Endothelial cell of umbilical vein (primary cell): Measurements from ENCODE around the gene CST1. TPM values are rescaled to one million over a fixed set of nuclear protein-coding genes. Genes with fewer than 3 reads are reported as not detected.

Source experiments
- BruUV-seq: library from RNA; stranded (reverse); fragments of 400-500 nt; replicated peaks from 2 replicates; lab custom pipeline; 2021; lab: Mats Ljungman, UMichigan
- CTCF ChIA-PET: fragments of 300-600, 350-600 bp; sonication (Branson Sonifier 250); formaldehyde crosslinking; loops from one replicate; lab custom pipeline; 2021; ENCODE audit warnings: antibody characterized with exemption, inconsistent platforms; lab: Charles Lee
- POLR2A ChIA-PET: fragments of 300-600, 350-600 bp; sonication (Branson Sonifier 250); formaldehyde crosslinking; loops from one replicate; lab custom pipeline; 2021; ENCODE audit warnings: antibody characterized with exemption, inconsistent platforms; lab: Charles Lee
- DNase-seq: peaks from one replicate; pipeline ENCODE4 v3.0.0-alpha.2; 2011; ENCODE audit warnings: low read depth, low spot score
- FAIRE-seq: peaks from 2 replicates; lab custom pipeline; 2011; peaks lifted over from hg19 to GRCh38; lab: Jason Lieb, UNC
- H2AFZ ChIP-seq: 2 replicates; pipeline ENCODE4 v1.6.0; 2012; ENCODE audit warnings: low read depth, low read length, control low read depth, inconsistent platforms
- H3K27ac ChIP-seq: 2 replicates; pipeline ENCODE4 v1.5.1; 2011; ENCODE audit warnings: low read depth, mild to moderate bottlenecking, control low read depth, low read length, moderate library complexity; ENCODE audit not compliant: insufficient read depth
- H3K27me3 ChIP-seq, 2 experiments: 2 replicates each; pipeline versions ENCODE4 v1.6.0 to v1.6.1; 2011; ENCODE audit warnings: low read length in 2 of 2, mixed read lengths in 1 of 2; ENCODE audit not compliant: control insufficient read depth in 2 of 2, insufficient read depth in 2 of 2
- H3K36me3 ChIP-seq, 2 experiments: 2 replicates in 1 of 2; 3 replicates in 1 of 2; pipeline ENCODE4 v1.5.1; 2011; ENCODE audit warnings: low read length in 2 of 2, mild to moderate bottlenecking in 1 of 2, moderate library complexity in 1 of 2; ENCODE audit not compliant: control insufficient read depth in 2 of 2, insufficient read depth in 2 of 2; ENCODE audit errors: extremely low read depth in 1 of 2
- H3K4me1 ChIP-seq: 3 replicates; pipeline ENCODE4 v1.5.1; 2011; ENCODE audit warnings: mild to moderate bottlenecking, low read length; ENCODE audit not compliant: control insufficient read depth, insufficient read depth; ENCODE audit errors: extremely low read depth
- H3K4me2 ChIP-seq: 2 replicates; pipeline ENCODE4 v1.6.1; 2011; ENCODE audit warnings: low read length, control low read depth, mixed read lengths; ENCODE audit not compliant: insufficient read depth
- H3K4me3 ChIP-seq, 3 experiments: fragments of 200-600 bp in 1 of 3; sonication (generic), shearing (Covaris generic) in 1 of 3; replicated peaks in 1 of 3; 2 replicates each; pipeline ENCODE4 v1.5.1; 2011 to 2016; ENCODE audit warnings: control low read depth in 3 of 3, low read length in 3 of 3, mild to moderate bottlenecking in 2 of 3, inconsistent platforms in 1 of 3, low read depth in 1 of 3, moderate library complexity in 1 of 3; ENCODE audit not compliant: insufficient read depth in 1 of 3
- H3K79me2 ChIP-seq: 2 replicates; pipeline ENCODE4 v1.6.0; 2012; ENCODE audit warnings: low read length, inconsistent platforms; ENCODE audit not compliant: control insufficient read depth, insufficient read depth
- H3K9ac ChIP-seq: replicated peaks from 2 replicates; pipeline ENCODE3; 2011; ENCODE audit warnings: low read length, control low read depth; ENCODE audit not compliant: insufficient read depth; ENCODE audit errors: extremely low read depth
- H3K9me1 ChIP-seq: replicated peaks from 3 replicates; pipeline ENCODE4 v1.6.0; 2011; ENCODE audit warnings: mild to moderate bottlenecking, low read length; ENCODE audit not compliant: control insufficient read depth, insufficient read depth; ENCODE audit errors: extremely low read depth
- H3K9me3 ChIP-seq: replicated peaks from 2 replicates; pipeline ENCODE4 v1.5.1; 2012; ENCODE audit warnings: low read length, inconsistent platforms; ENCODE audit not compliant: control insufficient read depth, insufficient read depth
- H4K20me1 ChIP-seq: replicated peaks from 2 replicates; pipeline ENCODE3; 2011; ENCODE audit warnings: mild to moderate bottlenecking, low read length; ENCODE audit not compliant: control insufficient read depth, insufficient read depth; ENCODE audit errors: extremely low read depth
- EZH2 ChIP-seq: IDR thresholded peaks from 2 replicates; pipeline ENCODE4 v1.6.1; 2012; ENCODE audit warnings: borderline replicate concordance, low read depth, mild to moderate bottlenecking, moderate library complexity, low read length, inconsistent platforms; ENCODE audit not compliant: severe bottlenecking
- FOS ChIP-seq: IDR thresholded peaks from 2 replicates; pipeline ENCODE4 v1.6.1; 2011; ENCODE audit warnings: mild to moderate bottlenecking, low read length, moderate library complexity, borderline replicate concordance; ENCODE audit not compliant: insufficient read depth
- GATA2 ChIP-seq: IDR thresholded peaks from 2 replicates; pipeline ENCODE4 v1.7.0; 2011; ENCODE audit warnings: low read depth, mild to moderate bottlenecking, moderate library complexity, mixed read lengths, low read length; ENCODE audit not compliant: insufficient read length, insufficient read depth
- JUN ChIP-seq: IDR thresholded peaks from 2 replicates; pipeline ENCODE4 v1.6.1; 2011; ENCODE audit warnings: borderline replicate concordance, low read depth; ENCODE audit not compliant: insufficient read length, insufficient read depth
- MYC ChIP-seq: IDR thresholded peaks from one replicate; pipeline ENCODE4 v1.6.1; 2011; ENCODE audit warnings: mild to moderate bottlenecking, low read depth, low read length
- POLR2A ChIP-seq: IDR thresholded peaks from 2 replicates; pipeline ENCODE4 v1.6.1; 2012; ENCODE audit warnings: low read depth, mild to moderate bottlenecking, control low read depth, low read length
- POLR2AphosphoS5 ChIP-seq: IDR thresholded peaks from 2 replicates; pipeline ENCODE4 v1.6.1; 2012; ENCODE audit warnings: low read depth, mild to moderate bottlenecking, control low read depth, low read length, moderate library complexity; ENCODE audit not compliant: insufficient read depth
- dilution Hi-C: fragments of 300-500 bp; cut with MboI; formaldehyde crosslinking; loops from one replicate; pipeline ENCODE4 v1.15.0; 2019; ENCODE audit warnings: low sequenced_read_pairs; ENCODE audit not compliant: extremely low pct_ligation_motif_present
- intact Hi-C: fragments of 100-400 bp; cut with micrococcal nuclease; formaldehyde crosslinking; loops from one replicate; pipeline ENCODE4 v1.10.0; 2022
- polyA plus RNA-seq, 4 experiments: library from polyadenylated mRNA; depleted of rRNA in 3 of 4; stranded (reverse) in 3 of 4; unstranded in 1 of 4; fragments of >200 nt; gene quantifications; 2 replicates each; pipeline versions ENCODE4 v1.2.1 to v1.2.3, GENCODE V29; 2011 to 2012; ENCODE audit warnings: missing spikeins in 1 of 4
- total RNA-seq: library from RNA; stranded (reverse); gene quantifications from 2 replicates; pipeline ENCODE4 v1.2.3, GENCODE V29; 2021
- TF ChIP-seq, protein P1 (sequence below), 2 donors: IDR thresholded peaks; 1 replicate in 1 of 2; 2 replicates in 1 of 2; pipeline ENCODE4 v1.5.1; 2011; ENCODE audit warnings: low read length in 2 of 2, mild to moderate bottlenecking in 2 of 2, moderate library complexity in 2 of 2, control low read depth in 1 of 2, inconsistent platforms in 1 of 2, low read depth in 1 of 2; ENCODE audit not compliant: insufficient read depth in 1 of 2; ENCODE audit errors: extremely low read depth in 1 of 2

The CST1 gene
- total and polyA plus RNA-seq, 2 donors (not counting 3 experiments of a cell fraction or from before 2014, with no cell fraction given): 0.19 to 2.2 TPM

DNA sequence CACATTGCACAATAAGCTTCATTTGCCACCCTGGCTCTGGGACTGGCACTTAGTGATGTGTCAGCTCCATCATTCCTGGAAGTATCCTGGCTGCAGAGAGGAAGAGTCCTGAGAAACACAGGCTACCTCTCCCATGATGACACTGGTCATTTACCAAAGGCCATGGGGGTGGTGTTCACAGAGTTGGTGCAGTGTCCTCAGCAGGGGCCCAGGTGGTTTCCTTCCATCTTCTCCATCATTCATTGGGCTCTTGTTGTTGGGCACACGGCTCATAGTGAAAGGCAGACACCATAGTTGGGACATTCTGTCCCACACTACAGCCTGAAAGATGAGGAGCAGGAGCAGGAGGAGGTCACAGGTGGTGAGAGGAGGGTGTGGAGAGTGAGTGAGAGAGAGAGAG, 15.8 kb upstream of the CST1 start:
- ChIA-PET POLR2A (no interaction called here), CTCF (no interaction called here)
- no peak overlapping the region for H3K27ac ChIP-seq
- DNase-seq (no peak), FAIRE-seq (no peak)
- no peaks in the 10 kb centered on the region for H3K79me2 ChIP-seq
- no peaks in the 10 kb centered on the region for H3K9me1 ChIP-seq
- dilution Hi-C loops (no loop called here), intact Hi-C loops (no loop called here)
- no peak overlapping the region for H3K4me3 ChIP-seq
- no peaks in the 10 kb centered on the region for H3K36me3 ChIP-seq
- H2AFZ ChIP-seq: no peak overlapping the region
- H3K9ac ChIP-seq: no peak overlapping the region
- no peaks in the 10 kb centered on the region for H4K20me1 ChIP-seq
- no peaks in the 10 kb centered on the region for H3K9me3 ChIP-seq
- no peaks in the 10 kb centered on the region for H3K4me1 ChIP-seq
- BruUV-seq: no TSS peak
- H3K4me2 ChIP-seq: no peak overlapping the region
- TF ChIP-seq, protein P1, sequence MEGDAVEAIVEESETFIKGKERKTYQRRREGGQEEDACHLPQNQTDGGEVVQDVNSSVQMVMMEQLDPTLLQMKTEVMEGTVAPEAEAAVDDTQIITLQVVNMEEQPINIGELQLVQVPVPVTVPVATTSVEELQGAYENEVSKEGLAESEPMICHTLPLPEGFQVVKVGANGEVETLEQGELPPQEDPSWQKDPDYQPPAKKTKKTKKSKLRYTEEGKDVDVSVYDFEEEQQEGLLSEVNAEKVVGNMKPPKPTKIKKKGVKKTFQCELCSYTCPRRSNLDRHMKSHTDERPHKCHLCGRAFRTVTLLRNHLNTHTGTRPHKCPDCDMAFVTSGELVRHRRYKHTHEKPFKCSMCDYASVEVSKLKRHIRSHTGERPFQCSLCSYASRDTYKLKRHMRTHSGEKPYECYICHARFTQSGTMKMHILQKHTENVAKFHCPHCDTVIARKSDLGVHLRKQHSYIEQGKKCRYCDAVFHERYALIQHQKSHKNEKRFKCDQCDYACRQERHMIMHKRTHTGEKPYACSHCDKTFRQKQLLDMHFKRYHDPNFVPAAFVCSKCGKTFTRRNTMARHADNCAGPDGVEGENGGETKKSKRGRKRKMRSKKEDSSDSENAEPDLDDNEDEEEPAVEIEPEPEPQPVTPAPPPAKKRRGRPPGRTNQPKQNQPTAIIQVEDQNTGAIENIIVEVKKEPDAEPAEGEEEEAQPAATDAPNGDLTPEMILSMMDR (IDR thresholded peaks at IDR 0.05; ENCODE audit: extremely low read depth in 1 of 2, insufficient read depth in 1 of 2, low read depth in 1 of 2, low read length in 2 of 2): no peak
- TF ChIP-seq MYC (no peak), POLR2A (no peak), GATA2 (no peak), FOS (no peak), POLR2AphosphoS5 (no peak), EZH2 (no peak), JUN (no peak)
- H3K27me3 ChIP-seq: peaks cover 9% of the 10 kb centered on the region in 2 experiments
